SW 1271 (cell line): Measurements from ENCODE around the gene MALSU1.

Source experiments
- DNase-seq, 2 experiments: peaks; one replicate each; lab custom pipeline; 2025; lab: John Stamatoyannopoulos, UW

Gene MALSU1

DNA sequence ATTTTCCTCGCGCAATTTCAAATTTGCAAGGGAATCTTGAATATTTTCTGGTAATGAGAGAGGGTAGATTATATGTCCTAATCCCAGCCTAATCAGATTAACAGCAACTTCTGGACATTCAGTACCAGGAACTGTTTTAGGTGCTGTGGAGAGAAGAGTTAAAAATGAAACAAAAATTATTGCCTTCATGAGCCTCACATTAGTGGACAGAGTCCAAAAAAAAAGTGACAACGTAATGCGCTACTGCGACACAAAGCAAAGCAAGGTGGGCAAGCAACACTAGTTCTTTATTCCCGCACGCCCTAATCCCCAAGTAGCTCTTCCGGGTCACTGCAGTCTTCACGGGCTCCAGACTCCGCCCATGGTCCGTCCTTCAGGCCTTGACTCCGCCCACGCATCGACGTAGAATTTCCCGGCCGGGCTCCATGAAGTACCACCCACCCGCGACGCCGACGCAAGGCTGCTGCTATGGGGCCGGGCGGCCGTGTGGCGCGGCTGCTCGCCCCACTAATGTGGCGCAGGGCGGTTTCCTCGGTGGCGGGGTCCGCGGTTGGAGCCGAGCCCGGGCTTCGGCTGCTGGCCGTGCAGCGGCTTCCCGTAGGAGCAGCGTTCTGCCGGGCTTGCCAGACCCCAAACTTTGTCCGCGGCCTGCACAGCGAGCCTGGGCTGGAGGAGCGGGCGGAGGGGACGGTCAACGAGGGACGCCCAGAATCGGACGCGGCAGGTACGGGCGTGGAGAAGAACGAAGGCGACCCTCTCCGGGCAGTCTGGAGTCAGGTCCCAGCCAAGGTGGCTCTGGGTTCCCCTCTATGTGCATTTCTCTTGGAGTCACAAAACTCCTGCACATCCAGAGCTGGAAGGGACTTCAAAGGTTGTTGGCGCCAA lies at the start of gene MALSU1:
Gene MALSU1 (plus strand): TSS at position 455 of the 885 bp plus-strand sequence. CDS start 14 bp downstream, at position 469.
- DNase-seq: peak; percentile 97 to 99

DNA sequence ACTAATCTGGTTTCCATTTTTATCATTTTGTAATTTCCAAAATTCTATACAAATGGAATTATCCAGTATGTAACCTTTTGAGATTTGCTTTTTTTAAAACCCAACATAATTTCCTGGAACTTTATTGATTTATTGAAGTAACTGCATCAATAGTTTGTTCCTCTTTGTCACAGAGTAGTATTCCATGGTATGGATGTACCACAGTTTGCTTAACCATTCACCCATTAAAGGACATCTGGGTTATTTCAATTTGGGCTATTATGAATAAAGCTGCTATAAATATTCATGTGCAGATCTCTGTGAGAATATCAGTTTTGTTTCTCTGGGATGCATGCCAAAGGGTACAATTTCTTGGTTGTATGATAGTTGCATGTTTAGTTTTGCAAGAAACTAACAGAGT lies 49.7 kb upstream of the MALSU1 start:
- DNase-seq: no peak

DNA sequence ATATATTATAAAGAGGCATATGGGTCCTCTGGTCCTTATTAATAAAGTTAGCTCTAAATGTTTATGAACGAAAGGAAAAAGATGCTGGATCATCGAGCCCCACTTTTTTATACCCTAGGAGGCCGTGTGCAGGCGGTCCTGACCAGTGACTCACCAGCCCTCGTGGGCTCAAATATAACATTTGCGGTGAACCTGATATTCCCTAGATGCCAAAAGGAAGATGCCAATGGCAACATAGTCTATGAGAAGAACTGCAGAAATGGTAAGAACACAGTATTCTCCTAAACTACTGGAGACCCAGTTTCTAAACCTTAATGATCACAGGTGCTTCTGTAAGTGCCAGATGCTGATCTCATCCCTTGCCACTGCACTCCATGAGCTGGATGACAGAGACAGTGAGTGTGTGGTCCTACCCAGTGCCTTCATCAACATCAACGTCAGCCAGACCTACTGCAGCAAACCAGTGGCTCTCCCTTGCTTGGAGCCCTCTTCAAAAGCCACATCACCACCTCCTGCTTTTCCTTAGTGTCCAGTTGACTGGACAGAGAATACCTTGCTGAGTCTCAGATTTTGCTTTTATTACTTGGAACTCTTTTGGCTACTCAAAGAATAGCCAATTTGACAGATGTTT lies 45.0 kb upstream of the MALSU1 start:
- no peak for DNase-seq

DNA sequence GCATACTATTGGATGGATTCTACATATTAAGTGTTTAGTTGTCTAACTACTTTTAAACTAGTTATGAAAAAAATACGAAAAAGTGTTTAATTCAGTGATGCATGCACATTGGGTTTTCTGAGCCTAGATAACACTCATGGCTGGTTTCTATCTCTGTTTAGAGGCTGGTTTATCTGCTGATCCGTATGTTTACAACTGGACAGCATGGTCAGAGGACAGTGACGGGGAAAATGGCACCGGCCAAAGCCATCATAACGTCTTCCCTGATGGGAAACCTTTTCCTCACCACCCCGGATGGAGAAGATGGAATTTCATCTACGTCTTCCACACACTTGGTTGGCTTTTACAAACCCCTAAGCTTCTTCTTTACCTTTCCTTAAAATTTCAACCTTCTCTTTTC lies 42.4 kb upstream of the MALSU1 start:
- DNase-seq: no peak

DNA sequence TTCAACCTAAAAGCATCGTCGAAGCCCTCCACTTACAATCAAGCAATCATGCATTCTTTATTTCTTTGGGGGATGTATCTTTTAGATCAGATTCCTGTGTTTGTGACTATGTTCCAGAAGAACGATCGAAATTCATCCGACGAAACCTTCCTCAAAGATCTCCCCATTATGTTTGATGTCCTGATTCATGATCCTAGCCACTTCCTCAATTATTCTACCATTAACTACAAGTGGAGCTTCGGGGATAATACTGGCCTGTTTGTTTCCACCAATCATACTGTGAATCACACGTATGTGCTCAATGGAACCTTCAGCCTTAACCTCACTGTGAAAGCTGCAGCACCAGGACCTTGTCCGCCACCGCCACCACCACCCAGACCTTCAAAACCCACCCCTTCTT lies 38.8 kb upstream of the MALSU1 start:
- DNase-seq: no peak

DNA sequence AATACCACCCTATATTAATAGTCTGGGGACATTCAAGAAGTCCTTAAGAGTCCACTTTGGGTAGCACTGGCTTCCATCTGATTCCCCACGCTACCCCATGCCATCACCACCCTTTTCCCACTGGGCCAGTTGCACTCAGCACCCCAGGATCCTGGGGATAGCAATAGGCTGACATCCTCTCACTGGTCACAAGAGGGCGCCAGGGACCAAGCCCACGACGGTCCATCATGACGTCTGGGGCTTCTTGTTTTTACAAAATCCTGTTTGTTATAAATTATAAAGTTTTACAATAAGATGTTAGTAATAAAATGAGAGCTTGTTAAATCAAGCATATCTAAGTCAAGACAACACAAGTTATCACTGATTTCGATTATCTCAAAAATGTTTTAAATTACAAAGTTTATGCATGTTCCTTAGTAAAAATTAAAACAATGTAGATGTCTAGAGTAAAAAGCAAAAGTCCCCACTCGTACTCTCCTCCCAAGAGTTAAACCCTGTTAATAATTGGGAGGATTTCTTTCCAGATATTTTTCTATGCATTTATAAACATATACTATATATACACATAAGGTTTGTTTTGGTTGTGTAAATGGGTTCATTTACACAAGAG lies 37.2 kb upstream of the MALSU1 start:
- DNase-seq: peak; percentile 51 to 61

DNA sequence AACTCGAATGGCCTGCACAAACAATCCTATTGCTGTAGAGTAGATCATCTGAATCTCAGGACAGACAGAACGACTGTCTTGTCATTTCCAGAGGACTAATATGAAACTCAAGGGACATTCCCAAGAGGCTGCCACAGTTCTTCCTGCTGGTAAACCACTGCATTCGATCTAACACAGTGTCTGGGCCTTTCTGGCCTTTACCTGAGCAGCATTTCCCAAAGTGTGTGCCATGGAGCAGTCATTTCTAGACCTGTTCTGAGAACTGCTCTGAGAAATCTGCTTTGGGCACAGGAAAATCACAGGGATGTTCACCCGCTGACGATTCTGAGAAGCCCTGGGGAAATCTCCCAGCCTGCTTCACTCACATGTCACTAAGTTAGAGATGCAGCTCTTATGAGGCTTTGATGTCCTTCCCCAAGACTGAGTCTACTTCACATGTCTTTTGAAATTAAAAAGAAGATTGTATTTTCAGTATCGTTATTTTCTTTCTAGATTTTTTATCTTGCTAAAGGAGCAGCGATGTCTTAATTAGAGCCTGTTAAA lies 34.2 kb upstream of the MALSU1 start:
- no peak for DNase-seq

DNA sequence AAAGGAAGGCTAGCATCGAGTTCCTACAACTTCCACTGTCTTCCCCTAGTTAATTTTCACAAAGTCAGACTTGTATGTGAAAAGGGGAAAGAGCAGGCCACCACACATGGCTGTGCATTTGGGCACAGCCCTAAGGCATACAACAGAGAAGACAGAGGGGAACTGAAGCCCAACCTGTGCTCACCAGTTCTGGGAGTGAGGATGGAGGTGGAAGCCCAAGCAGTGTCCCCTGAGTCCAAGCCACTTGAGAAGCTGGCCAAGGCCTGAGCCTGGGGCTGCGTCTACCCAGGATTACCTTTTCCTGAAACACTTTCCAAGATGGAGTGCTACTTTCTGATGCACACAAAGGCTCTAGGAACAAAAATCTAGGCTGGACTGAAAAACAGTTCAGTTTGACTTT lies 32.2 kb upstream of the MALSU1 start:
- DNase-seq: no peak

DNA sequence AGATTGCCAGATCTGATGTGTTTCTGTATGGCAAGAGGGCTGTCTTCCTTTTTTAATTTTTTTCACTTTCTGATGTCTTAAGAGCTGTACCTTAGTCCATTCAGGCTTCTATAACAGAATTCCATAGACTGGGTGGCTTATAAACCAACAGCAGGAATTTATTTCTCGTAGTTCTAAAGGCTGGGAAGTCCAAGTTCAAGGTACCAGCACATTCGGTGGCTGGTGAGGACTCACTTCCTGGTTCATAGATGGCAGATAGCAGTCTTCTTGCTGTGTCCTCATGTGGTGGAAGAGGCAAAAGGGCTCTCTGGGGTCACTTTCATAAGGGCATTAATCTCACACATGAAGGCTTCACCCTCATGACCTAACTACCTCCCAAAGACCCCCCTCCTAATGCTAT lies 31.8 kb upstream of the MALSU1 start:
- DNase-seq: no peak

DNA sequence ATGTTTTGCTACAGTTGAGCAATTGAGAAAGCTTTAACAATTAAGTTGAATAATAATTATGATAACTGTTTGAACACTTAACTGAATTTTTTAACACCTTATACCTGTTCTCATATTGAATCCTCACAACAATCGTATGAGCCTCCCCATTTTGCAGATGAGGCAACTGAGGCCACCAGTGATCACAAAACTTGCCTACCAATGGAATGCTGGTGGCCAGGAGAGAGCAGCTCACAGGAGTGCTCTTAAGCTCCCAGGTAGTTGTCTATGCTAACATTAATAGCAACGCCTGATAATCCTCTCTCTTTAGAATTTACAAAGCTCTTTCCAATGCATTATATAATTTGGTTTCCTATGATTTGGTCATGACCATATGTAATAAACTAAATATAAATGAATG lies 31.0 kb upstream of the MALSU1 start:
- DNase-seq: no peak

DNA sequence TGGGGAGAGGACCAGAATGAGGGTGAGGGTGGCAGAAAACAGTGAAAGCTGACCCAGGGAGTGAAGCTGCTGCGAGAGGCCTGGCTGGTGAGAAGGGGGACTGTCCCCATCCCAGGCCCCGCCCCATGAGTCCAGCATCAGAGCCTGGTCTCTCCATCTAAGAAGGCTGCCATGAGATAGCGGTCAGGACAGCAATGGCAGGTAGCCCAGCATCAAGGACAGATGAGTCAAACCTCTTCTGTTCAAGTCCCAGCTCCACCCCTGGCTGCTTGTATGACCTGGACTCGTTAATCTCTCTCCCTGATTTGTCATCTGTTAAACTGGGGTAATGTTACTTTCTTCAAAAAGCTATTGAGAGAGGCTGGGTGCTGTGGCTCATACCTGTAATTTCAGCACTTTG lies 30.4 kb upstream of the MALSU1 start:
- DNase-seq: no peak

DNA sequence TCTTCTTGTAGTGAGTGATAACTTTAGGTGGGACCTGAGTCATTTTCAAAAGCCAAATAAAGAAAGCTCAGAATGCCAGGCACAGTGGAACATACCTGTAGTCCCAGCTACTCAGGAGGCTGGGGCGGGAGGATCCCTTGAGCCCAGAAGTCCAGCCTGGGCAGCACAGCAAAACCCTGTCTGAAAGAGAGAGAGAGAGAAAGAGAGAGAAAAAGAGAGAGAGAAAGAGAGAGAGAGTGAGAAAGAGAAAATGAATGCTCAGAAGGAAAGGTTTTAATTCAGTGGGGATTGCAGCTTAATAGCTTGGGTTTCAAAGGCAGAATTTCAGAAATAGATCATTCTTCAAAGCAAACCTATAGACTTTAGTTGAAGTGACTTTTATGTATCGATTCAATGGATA lies 26.9 kb upstream of the MALSU1 start:
- no peak for DNase-seq

DNA sequence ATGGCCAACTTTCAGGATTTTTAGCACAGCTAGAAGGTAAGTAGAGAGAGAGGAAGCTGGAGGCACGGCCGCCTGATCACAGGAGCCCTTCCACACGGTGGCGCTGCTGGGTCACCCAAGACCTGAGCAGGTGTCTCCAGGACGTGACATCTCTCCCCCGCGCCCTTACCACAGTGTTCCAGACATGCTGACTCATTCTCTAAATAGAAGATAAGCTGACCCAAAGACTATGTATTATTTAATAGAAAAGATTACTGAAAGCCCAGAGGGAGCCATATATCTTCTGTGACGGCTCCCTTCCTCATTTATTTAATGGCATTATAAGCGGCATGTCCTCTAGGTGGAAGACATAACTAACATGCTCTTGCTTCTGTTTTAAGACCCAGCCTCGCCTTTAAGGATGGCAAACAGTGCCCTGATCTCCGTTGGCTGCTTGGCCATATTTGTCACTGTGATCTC lies 26.0 kb upstream of the MALSU1 start:
- DNase-seq: peak; percentile 86 to 90

DNA sequence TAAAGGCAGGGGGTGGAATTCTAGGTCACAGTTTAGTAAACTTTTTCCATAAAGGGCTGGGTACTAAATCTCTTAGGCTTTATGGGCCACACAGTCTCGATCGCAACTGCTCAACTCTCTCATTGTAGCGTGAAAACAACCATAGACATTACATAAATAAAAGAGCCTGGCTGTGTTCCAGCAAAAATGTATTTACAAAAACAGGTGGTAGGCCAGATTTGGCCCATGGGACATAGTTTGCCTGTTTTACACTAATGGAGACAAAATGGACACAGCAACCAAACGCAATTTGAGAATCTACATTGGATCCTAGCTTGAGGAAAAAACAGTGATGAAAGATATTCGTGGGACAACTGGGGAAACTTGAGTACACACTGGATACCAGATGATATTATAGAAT lies 23.2 kb upstream of the MALSU1 start:
- DNase-seq: no peak

DNA sequence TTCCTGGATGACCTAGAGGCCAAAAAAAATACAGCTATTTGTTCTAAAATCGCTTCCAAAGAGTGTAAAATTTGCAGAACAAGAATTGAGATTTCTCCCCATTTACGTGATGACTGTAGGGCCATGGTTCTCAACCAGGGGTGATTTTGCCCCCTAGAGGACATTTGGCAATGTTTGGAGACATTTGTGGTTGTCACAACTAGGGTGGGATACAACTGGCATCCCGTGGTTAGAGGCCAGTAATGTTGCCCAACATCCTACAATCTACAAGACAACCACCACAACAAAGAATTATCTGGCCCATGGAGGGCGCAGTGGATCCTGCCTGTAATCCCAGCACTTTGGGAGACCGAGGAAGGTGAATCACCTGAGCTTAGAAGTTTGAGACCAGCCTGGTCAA lies 22.8 kb upstream of the MALSU1 start:
- peak in 1 of 2 experiments; percentile 16 for DNase-seq

DNA sequence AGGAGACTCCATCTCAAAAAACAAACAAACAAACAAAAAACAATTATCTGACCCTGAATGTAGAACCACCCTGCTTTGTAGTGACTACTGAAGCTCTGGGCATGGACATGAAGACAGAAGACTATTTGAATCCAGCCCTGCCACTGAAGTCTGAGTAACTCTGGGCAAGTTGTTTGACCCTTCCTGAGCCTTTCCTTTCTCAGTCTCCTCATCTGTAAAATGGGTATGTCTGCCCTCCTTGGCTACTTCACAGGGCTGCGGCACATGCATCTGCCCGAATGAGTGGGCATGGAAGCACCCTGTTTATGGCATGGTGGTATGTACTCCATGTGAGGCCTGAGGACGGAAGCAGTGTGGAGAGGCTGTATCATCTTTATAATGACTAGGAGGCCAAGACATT lies 22.2 kb upstream of the MALSU1 start:
- DNase-seq: no peak

DNA sequence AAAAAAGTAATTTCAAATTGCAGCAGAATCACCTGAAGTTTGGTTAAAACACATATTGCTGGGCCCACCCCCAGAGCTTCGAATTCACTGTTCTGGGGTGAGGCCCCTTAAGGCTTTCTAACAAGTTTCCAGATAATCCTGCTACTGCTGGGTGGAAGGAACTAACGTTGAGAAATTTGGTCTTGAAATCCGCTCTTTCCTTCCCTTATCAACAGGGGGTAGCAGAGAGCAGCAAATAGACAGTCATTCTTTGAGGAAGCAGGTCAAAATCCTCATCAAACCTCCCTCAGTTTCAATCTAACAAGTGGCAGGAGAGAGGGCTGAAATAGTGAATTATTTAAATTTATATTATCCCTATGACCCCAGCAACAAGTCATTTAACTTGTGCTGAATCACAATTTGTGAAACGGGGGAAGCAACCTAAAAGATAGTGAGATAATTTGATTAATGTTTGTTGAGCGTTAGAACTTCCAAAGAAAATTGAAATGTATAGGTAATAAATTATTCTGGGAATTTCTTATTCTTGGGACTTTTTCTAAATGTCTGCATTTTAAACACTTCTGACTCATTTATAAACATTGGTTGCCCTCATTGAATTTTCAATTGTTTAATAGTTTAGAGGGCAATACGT lies 21.7 kb upstream of the MALSU1 start:
- peak in 1 of 2 experiments; percentile 81 for DNase-seq

DNA sequence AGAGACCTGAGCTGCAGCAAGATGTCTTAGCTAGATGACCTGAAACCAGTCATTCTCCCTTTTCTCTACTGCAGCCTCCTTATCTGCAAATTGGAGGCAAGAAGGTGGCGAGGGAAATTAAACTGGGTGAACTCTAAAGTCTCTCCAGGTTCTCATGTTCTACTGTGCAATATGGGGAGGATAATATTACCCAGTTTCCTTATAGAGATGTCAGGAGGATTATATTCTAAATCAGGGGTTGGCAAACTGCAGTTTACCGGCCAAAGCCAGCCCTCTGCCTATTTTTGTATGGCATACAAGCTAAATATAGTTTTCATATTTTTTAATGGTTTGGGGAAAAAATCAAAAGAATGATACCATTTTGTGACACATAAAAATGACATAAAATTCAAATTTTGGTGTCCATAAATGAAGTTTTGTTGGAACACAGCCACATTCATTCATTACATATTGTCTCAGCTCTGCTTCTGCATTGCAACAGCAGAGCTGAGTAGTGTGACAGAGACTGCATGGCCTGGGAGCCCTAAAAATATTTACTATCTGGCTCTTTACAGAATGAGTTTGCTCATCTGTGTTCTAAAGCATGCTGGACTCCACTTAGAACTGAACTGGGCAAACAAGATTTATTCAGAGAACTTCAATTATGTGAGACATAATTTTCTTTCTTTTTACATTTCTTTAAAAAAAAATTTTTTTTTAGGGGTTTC lies 19.2 kb upstream of the MALSU1 start:
- DNase-seq: no peak

DNA sequence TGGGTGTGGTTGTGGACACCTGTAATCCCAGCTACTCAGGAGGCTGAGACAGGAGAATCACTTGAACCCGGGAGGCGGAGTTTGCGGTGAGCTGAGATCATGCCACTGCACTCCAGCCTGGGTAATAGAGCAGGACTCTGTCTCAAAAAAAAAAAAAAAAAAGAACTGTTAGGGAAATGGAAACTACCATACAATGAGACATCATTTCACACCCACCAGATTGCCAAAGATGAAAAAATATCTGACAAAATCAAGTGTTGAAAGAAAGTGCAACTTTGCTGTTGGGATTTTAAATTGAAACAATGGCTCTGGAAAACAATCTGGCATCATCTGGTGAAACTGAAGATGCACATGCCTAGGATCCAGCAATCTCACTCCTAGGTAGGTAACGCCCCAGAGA lies 16.1 kb upstream of the MALSU1 start:
- no peak for DNase-seq

DNA sequence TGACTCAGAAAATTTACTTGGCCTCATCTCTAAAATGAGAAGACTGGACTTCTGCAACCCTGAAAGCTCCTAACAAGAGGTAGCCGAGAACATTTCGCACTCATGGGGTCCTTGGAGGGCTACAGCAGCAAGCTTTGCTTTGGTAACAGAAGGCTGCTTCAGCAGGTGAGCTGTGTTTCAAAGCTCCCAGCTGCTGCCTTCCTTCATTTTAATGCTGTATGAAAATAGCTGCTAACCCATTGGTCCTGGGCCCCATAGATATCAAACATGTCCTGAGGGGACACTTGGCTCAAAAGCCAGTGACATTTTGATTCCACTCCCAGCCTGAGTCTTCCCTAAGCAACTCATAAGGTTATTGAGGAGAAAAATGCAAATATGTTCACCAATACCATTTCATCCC lies 14.3 kb upstream of the MALSU1 start:
- no peak for DNase-seq
